Loucy (cell line): ENCODE measurements around the gene TBC1D12.

ENCODE experiments used
- H2AFZ ChIP-seq: fragments of 200-600 bp; sonication (generic); 2 replicates; pipeline ENCODE4 v1.6.0; 2016; ENCODE audit warnings: antibody characterized with exemption, mild to moderate bottlenecking, low read length, moderate library complexity
- H3F3A ChIP-seq: fragments of 200-600 bp; 2 replicates; pipeline ENCODE4 v1.6.0; 2016; ENCODE audit warnings: antibody characterized with exemption, low read depth, mild to moderate bottlenecking
- H3K27me3 ChIP-seq: fragments of 200-600 bp; sonication (generic); 2 replicates; pipeline ENCODE4 v1.6.1; 2014; ENCODE audit warnings: low read length, mild to moderate bottlenecking; ENCODE audit not compliant: insufficient read depth, poor library complexity, severe bottlenecking
- H3K36me3 ChIP-seq: fragments of 200-600 bp; sonication (generic); 2 replicates; pipeline ENCODE4 v1.6.1; 2016; ENCODE audit warnings: low read length; ENCODE audit not compliant: insufficient read depth
- H3K4me1 ChIP-seq: fragments of 200-600 bp; sonication (generic); 2 replicates; pipeline ENCODE4 v1.5.1; 2014; ENCODE audit warnings: low read length, mild to moderate bottlenecking; ENCODE audit not compliant: insufficient read depth, poor library complexity, severe bottlenecking
- H3K4me2 ChIP-seq: fragments of 200-600 bp; sonication (generic); 2 replicates; pipeline ENCODE4 v1.6.0; 2014; ENCODE audit warnings: antibody characterized with exemption, low read length, low read depth, mild to moderate bottlenecking; ENCODE audit not compliant: poor library complexity, severe bottlenecking
- H3K4me3 ChIP-seq: fragments of 200-600 bp; sonication (generic); 2 replicates; pipeline ENCODE4 v1.5.1; 2014; ENCODE audit warnings: low read length, mild to moderate bottlenecking, mixed read lengths; ENCODE audit not compliant: poor library complexity, severe bottlenecking
- H3K79me2 ChIP-seq: fragments of 200-600 bp; sonication (generic); 2 replicates; pipeline ENCODE4 v1.6.1; 2014; ENCODE audit warnings: low read length; ENCODE audit not compliant: insufficient read depth
- H3K9ac ChIP-seq: fragments of 200-600 bp; sonication (generic); 2 replicates; pipeline ENCODE4 v1.6.0; 2014; ENCODE audit warnings: mild to moderate bottlenecking, low read depth, low read length, moderate library complexity; ENCODE audit not compliant: poor library complexity, severe bottlenecking
- H3K9me2 ChIP-seq: fragments of 200-600 bp; sonication (generic); replicated peaks from 2 replicates; pipeline ENCODE4 v1.6.1; 2016; ENCODE audit warnings: low read depth, low read length, mixed read lengths
- H3K9me3 ChIP-seq: fragments of 200-600 bp; sonication (generic); 2 replicates; pipeline ENCODE4 v1.6.1; 2014; ENCODE audit warnings: mild to moderate bottlenecking, antibody characterized with exemption, low read length, low read depth; ENCODE audit not compliant: insufficient read depth
- H4K20me1 ChIP-seq: fragments of 200-600 bp; sonication (generic); 2 replicates; pipeline ENCODE4 v1.6.0; 2014; ENCODE audit warnings: antibody characterized with exemption, low read length, mild to moderate bottlenecking; ENCODE audit not compliant: insufficient read depth, poor library complexity, severe bottlenecking
- EZH2phosphoT487 ChIP-seq: fragments of 200-600 bp; IDR thresholded peaks from 2 replicates; pipeline ENCODE4 v1.6.1; 2018; ENCODE audit warnings: antibody characterized with exemption, mild to moderate bottlenecking, moderate library complexity, borderline replicate concordance
- TF ChIP-seq, protein P1 (sequence below): fragments of 200-600 bp; sonication (generic); conservative IDR thresholded peaks from 2 replicates; pipeline ENCODE4 v1.5.1; 2014; ENCODE audit warnings: mild to moderate bottlenecking, antibody characterized with exemption, low read length

The TBC1D12 gene

DNA sequence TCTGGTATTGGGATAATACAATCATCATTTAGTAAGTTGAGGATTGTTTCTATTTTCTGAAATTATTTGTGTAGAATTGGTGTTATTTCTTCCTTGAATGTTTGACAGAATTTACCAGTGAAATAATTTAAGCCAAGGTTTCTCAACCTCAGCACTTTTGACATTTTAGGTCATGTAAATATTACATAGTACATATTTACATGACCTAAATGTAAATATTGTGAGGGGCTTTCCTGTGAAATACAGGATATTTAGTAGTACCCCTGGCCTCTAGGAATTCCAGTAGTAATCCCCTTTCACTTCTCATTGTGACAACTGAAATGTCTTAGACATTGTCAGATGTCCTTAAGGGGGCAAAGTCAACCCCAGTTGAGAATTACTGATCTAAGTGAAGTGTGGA, 59.8 kb downstream of the TBC1D12 start:
- no peak for TF ChIP-seq EZH2phosphoT487
- TF ChIP-seq, protein P1, sequence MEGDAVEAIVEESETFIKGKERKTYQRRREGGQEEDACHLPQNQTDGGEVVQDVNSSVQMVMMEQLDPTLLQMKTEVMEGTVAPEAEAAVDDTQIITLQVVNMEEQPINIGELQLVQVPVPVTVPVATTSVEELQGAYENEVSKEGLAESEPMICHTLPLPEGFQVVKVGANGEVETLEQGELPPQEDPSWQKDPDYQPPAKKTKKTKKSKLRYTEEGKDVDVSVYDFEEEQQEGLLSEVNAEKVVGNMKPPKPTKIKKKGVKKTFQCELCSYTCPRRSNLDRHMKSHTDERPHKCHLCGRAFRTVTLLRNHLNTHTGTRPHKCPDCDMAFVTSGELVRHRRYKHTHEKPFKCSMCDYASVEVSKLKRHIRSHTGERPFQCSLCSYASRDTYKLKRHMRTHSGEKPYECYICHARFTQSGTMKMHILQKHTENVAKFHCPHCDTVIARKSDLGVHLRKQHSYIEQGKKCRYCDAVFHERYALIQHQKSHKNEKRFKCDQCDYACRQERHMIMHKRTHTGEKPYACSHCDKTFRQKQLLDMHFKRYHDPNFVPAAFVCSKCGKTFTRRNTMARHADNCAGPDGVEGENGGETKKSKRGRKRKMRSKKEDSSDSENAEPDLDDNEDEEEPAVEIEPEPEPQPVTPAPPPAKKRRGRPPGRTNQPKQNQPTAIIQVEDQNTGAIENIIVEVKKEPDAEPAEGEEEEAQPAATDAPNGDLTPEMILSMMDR = no peak
- Histone ChIP-seq H3K9me2 (no peaks in the 10 kb centered on the region), H3K4me1 (no peaks in the 10 kb centered on the region), H2AFZ (no peak overlapping the region), H3K79me2 (no peaks in the 10 kb centered on the region), H4K20me1 (no peaks in the 10 kb centered on the region), H3K27me3 (no peaks in the 10 kb centered on the region), H3K4me3 (no peak overlapping the region), H3K9ac (no peak overlapping the region), H3K4me2 (no peak overlapping the region), H3F3A (no peaks in the 10 kb centered on the region), H3K36me3 (no peaks in the 10 kb centered on the region), H3K9me3 (no peaks in the 10 kb centered on the region)

DNA sequence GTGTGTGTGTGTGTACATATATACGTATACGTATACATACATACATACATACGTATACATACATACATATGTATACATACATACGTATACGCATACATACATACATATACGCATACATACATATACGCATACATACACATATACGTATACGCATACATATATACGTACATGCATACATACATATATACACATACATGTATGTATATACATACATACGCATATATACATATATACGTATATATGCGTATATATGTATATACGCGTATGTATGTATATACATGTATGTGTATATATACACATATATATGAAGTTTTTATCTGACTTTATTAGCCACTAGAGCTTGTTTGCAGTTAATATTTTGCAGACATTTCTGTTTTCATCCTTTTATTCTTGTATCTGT, 63.3 kb downstream of the TBC1D12 start:
- H3K79me2 ChIP-seq = no peaks in the 10 kb centered on the region
- no peaks in the 10 kb centered on the region for H3K27me3 ChIP-seq
- no peaks in the 10 kb centered on the region for H3K36me3 ChIP-seq
- H4K20me1 ChIP-seq = no peaks in the 10 kb centered on the region
- H3K9ac ChIP-seq = no peak overlapping the region
- no peak overlapping the region for H3K4me3 ChIP-seq
- no peaks in the 10 kb centered on the region for H3F3A ChIP-seq
- no peaks in the 10 kb centered on the region for H3K4me1 ChIP-seq
- H3K9me2 ChIP-seq = no peaks in the 10 kb centered on the region
- no peak overlapping the region for H2AFZ ChIP-seq
- H3K4me2 ChIP-seq = no peak overlapping the region
- TF ChIP-seq, protein P1 = no peak
- no peak for TF ChIP-seq EZH2phosphoT487
- no peaks in the 10 kb centered on the region for H3K9me3 ChIP-seq

DNA sequence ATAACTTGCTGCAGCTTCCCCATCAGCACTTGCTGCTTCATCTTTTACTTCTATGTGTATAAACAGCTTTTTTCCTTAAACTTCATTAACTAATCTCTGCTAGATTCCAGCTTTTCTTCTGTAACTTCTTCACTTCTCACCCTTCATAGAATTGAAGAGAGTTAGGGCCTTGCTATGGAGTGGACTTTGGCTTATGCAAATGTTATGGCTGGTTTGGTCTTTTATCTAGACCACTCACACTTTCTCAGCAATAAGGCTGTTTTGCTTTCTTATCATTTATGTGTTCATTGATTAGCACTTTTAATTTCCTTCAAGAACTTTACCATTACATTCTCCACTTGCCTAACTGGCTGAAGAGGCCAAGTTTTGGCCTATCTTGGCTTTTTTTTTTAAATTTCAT, 79.1 kb downstream of the TBC1D12 start:
- H4K20me1 ChIP-seq = no peaks in the 10 kb centered on the region
- no peaks in the 10 kb centered on the region for H3K4me1 ChIP-seq
- H3K9ac ChIP-seq = no peak overlapping the region
- no peaks in the 10 kb centered on the region for H3K9me3 ChIP-seq
- no peak overlapping the region for H3K4me3 ChIP-seq
- H3K79me2 ChIP-seq = no peaks in the 10 kb centered on the region
- H3K9me2 ChIP-seq = no peaks in the 10 kb centered on the region
- no peaks in the 10 kb centered on the region for H3F3A ChIP-seq
- H2AFZ ChIP-seq = no peak overlapping the region
- TF ChIP-seq, protein P1 = no peak
- no peak for TF ChIP-seq EZH2phosphoT487
- H3K36me3 ChIP-seq = no peaks in the 10 kb centered on the region
- H3K4me2 ChIP-seq = no peak overlapping the region
- H3K27me3 ChIP-seq = no peaks in the 10 kb centered on the region
